GM20431 (cell line): ENCODE data around the gene IQGAP2.

ENCODE experiments used
- in situ Hi-C: fragments of 300-500 bp; cut with MseI, MboI; formaldehyde crosslinking; loops from one replicate; pipeline ENCODE4 v1.15.0; 2020; ENCODE audit warnings: low sequenced_read_pairs; ENCODE audit not compliant: unreplicated experiment

The IQGAP2 gene

GRCh38 chr5:76555717-76556116 lies 152.6 kb downstream of the IQGAP2 start:
- in situ Hi-C loops: no loop called here

GRCh38 chr5:76556511-76557221 lies 153.6 kb downstream of the IQGAP2 start:
- in situ Hi-C loops: no loop called here

- in situ Hi-C loops: no loop called here
Observed at GRCh38 chr5:76560952-76561891, 158.1 kb downstream of the IQGAP2 start.

- in situ Hi-C loops: no loop called here
Observed at GRCh38 chr5:76561959-76562358, 158.9 kb downstream of the IQGAP2 start.

- in situ Hi-C loops: no loop called here
Observed at GRCh38 chr5:76565009-76565408, 161.9 kb downstream of the IQGAP2 start.

- in situ Hi-C loops: no loop called here
Observed at GRCh38 chr5:76570153-76570552, 167.1 kb downstream of the IQGAP2 start.

GRCh38 chr5:76571559-76571958 lies 168.5 kb downstream of the IQGAP2 start:
- in situ Hi-C loops: no loop called here

- in situ Hi-C loops: no loop called here
Observed at GRCh38 chr5:76576450-76576849, 173.4 kb downstream of the IQGAP2 start.

GRCh38 chr5:76576996-76577395 lies 173.9 kb downstream of the IQGAP2 start:
- in situ Hi-C loops: no loop called here

GRCh38 chr5:76579166-76579937 lies 176.3 kb downstream of the IQGAP2 start:
- in situ Hi-C loops: no loop called here

- in situ Hi-C loops: no loop called here
Observed at GRCh38 chr5:76580981-76581380, 177.9 kb downstream of the IQGAP2 start.

- in situ Hi-C loops: no loop called here
Observed at GRCh38 chr5:76582230-76583162, 179.4 kb downstream of the IQGAP2 start.

- in situ Hi-C loops: no loop called here
Observed at GRCh38 chr5:76583163-76584047, 180.3 kb downstream of the IQGAP2 start.

- in situ Hi-C loops: no loop called here
Observed at GRCh38 chr5:76585783-76586217, 182.7 kb downstream of the IQGAP2 start.

- in situ Hi-C loops: no loop called here
Observed at GRCh38 chr5:76586531-76586930, 183.4 kb downstream of the IQGAP2 start.

GRCh38 chr5:76590027-76590426 lies 186.9 kb downstream of the IQGAP2 start:
- in situ Hi-C loops: no loop called here

- in situ Hi-C loops: no loop called here
Observed at GRCh38 chr5:76591366-76591765, 188.3 kb downstream of the IQGAP2 start.

- in situ Hi-C loops: no loop called here
Observed at GRCh38 chr5:76592692-76593091, 189.6 kb downstream of the IQGAP2 start.
